Mesendoderm (in vitro differentiated cells): ENCODE data around the gene POU2AF2.
"Not testable (repeated sequence)": the region's sequence is repeated elsewhere in the genome, so short reads cannot be mapped to it uniquely, and the experiment has no call there.

Experiments
- DNase-seq: peaks from one replicate; pipeline ENCODE4 v3.0.0; 2013
- H2AK5ac ChIP-seq: 2 replicates; pipeline ENCODE4 v1.6.1; 2013; ENCODE audit warnings: low read length, inconsistent platforms
- H2BK120ac ChIP-seq: 2 replicates; pipeline ENCODE4 v1.6.1; 2013; ENCODE audit warnings: low read depth, mild to moderate bottlenecking, low read length, moderate library complexity, mixed read lengths
- H2BK15ac ChIP-seq: replicated peaks from 2 replicates; pipeline ENCODE4 v1.6.1; 2013; ENCODE audit warnings: low read depth, mild to moderate bottlenecking, moderate library complexity
- H2BK5ac ChIP-seq: 2 replicates; pipeline ENCODE4 v1.6.1; 2013; ENCODE audit warnings: low read length, inconsistent platforms
- H3K18ac ChIP-seq: 2 replicates; pipeline ENCODE4 v1.6.1; 2013; ENCODE audit warnings: mild to moderate bottlenecking, low read length, mixed read lengths
- H3K23ac ChIP-seq: one replicate; pipeline ENCODE4 v1.6.1; 2013; ENCODE audit warnings: low read length
- H3K27ac ChIP-seq: 2 replicates; pipeline ENCODE4 v1.5.1; 2013; ENCODE audit warnings: low read depth, mild to moderate bottlenecking, inconsistent platforms, low read length, moderate library complexity
- H3K27me3 ChIP-seq: 2 replicates; pipeline ENCODE4 v1.6.1; 2013; ENCODE audit warnings: low read length, control low read depth, mild to moderate bottlenecking, inconsistent platforms; ENCODE audit not compliant: insufficient read depth, poor library complexity
- H3K36me3 ChIP-seq: 2 replicates; pipeline ENCODE4 v1.6.1; 2013; ENCODE audit warnings: low read length, inconsistent platforms; ENCODE audit not compliant: control insufficient read depth, insufficient read depth
- H3K4ac ChIP-seq: one replicate; pipeline ENCODE4 v1.6.1; 2013; ENCODE audit warnings: low read depth, mild to moderate bottlenecking, low read length, moderate library complexity
- H3K4me1 ChIP-seq: 2 replicates; pipeline ENCODE4 v1.6.1; 2013; ENCODE audit warnings: low read depth, low read length, inconsistent platforms; ENCODE audit not compliant: control insufficient read depth
- H3K4me2 ChIP-seq: 2 replicates; pipeline ENCODE4 v1.6.1; 2013; ENCODE audit warnings: low read length
- H3K4me3 ChIP-seq: 2 replicates; pipeline ENCODE4 v1.5.1; 2013; ENCODE audit warnings: mild to moderate bottlenecking, low read length
- H3K56ac ChIP-seq: one replicate; pipeline ENCODE4 v1.6.1; 2013; ENCODE audit warnings: low read length
- H3K79me1 ChIP-seq: 2 replicates; pipeline ENCODE4 v1.6.1; 2013; ENCODE audit warnings: low read length, inconsistent platforms
- H3K79me2 ChIP-seq: 2 replicates; pipeline ENCODE4 v1.6.1; 2013; ENCODE audit warnings: mild to moderate bottlenecking, low read length; ENCODE audit not compliant: control insufficient read depth, insufficient read depth
- H3K9ac ChIP-seq: 2 replicates; pipeline ENCODE4 v1.6.1; 2013; ENCODE audit warnings: low read length, inconsistent platforms
- H4K5ac ChIP-seq: one replicate; pipeline ENCODE4 v1.6.1; 2013; ENCODE audit warnings: low read length
- H4K8ac ChIP-seq: one replicate; pipeline ENCODE4 v1.6.1; 2013; ENCODE audit warnings: low read depth, mild to moderate bottlenecking, control low read depth, low read length, moderate library complexity
- WGBS: extraction: QIAGEN DNeasy Blood & Tissue Kit; methylation state at CpG from one replicate; pipeline ENCODE4 v1.1.7; 2013; ENCODE audit warnings: low lambda C conversion rate, missing lambda C conversion rate; ENCODE audit not compliant: insufficient coverage; ENCODE audit errors: extremely low coverage; 5-methylcytosine and 5-hydroxymethylcytosine counted together

POU2AF2 gene

GRCh38 chr11:111292408-111292807 lies 46.9 kb downstream of the POU2AF2 start:
- H3K9ac ChIP-seq, H3K79me2 ChIP-seq, H3K4me1 ChIP-seq, DNase-seq, H3K4me2 ChIP-seq, H3K27me3 ChIP-seq, H2AK5ac ChIP-seq, H3K4me3 ChIP-seq, H3K56ac ChIP-seq, H3K4ac ChIP-seq, H3K79me1 ChIP-seq, H3K18ac ChIP-seq, H3K27ac ChIP-seq, H4K5ac ChIP-seq, H2BK120ac ChIP-seq, H3K36me3 ChIP-seq, H4K8ac ChIP-seq, H2BK5ac ChIP-seq, H2BK15ac ChIP-seq, H3K23ac ChIP-seq: not testable (repeated sequence)
- WGBS = no CpG with 5 or more reads among the region's 1 CpG

GRCh38 chr11:111296196-111296595 lies 50.7 kb downstream of the POU2AF2 start:
- Histone ChIP-seq H3K79me2 (no peaks in the 10 kb centered on the region), H3K18ac (no peak overlapping the region), H3K4me3 (no peak overlapping the region), H3K56ac (no peak overlapping the region), H2BK120ac (no peak overlapping the region), H3K23ac (no peak overlapping the region), H4K8ac (no peak overlapping the region), H2AK5ac (no peak overlapping the region), H3K79me1 (no peaks in the 10 kb centered on the region), H3K36me3 (no peaks in the 10 kb centered on the region), H3K27me3 (no peaks in the 10 kb centered on the region), H3K27ac (no peak overlapping the region), H3K4me1 (no peaks in the 10 kb centered on the region), H2BK5ac (no peak overlapping the region), H3K4ac (no peak overlapping the region), H3K4me2 (no peak overlapping the region), H3K9ac (no peak overlapping the region), H4K5ac (no peak overlapping the region), H2BK15ac (no peak overlapping the region)
- WGBS = no CpG with 5 or more reads among the region's 3 CpGs
- DNase-seq = no peak

GRCh38 chr11:111297696-111298095 lies 52.2 kb downstream of the POU2AF2 start:
- no peak for DNase-seq
- Histone ChIP-seq H3K79me2 (no peaks in the 10 kb centered on the region), H3K27me3 (no peaks in the 10 kb centered on the region), H2BK120ac (no peak overlapping the region), H3K56ac (no peak overlapping the region), H3K23ac (no peak overlapping the region), H3K4me3 (no peak overlapping the region), H3K79me1 (no peaks in the 10 kb centered on the region), H3K4ac (no peak overlapping the region), H3K36me3 (no peaks in the 10 kb centered on the region), H3K9ac (no peak overlapping the region), H4K5ac (no peak overlapping the region), H2AK5ac (no peak overlapping the region), H3K4me1 (no peaks in the 10 kb centered on the region), H2BK15ac (no peak overlapping the region), H2BK5ac (no peak overlapping the region), H3K27ac (no peak overlapping the region), H4K8ac (no peak overlapping the region), H3K4me2 (no peak overlapping the region), H3K18ac (no peak overlapping the region)
- no CpG with 5 or more reads among the region's 10 CpGs for WGBS

GRCh38 chr11:111298413-111299100 lies 53.0 kb downstream of the POU2AF2 start, which contains the start of gene POU2AF3:
TSS of gene POU2AF3 (plus strand) at chr11:111298546. CDS start at chr11:111298582, 36 bp downstream.
- WGBS = no CpG with 5 or more reads among the region's 57 CpGs
- DNase-seq = peak; percentile 36

GRCh38 chr11:111299101-111300026 lies 53.8 kb downstream of the POU2AF2 start:
- Histone ChIP-seq H3K56ac (peak overlapping the region; percentile 88), H2BK120ac (no peak overlapping the region), H3K36me3 (no peaks in the 10 kb centered on the region), H3K79me2 (no peaks in the 10 kb centered on the region), H3K23ac (no peak overlapping the region), H2AK5ac (no peak overlapping the region), H3K18ac (peak overlapping the region; percentile 92), H3K79me1 (no peaks in the 10 kb centered on the region), H3K4ac (peak overlapping the region; percentile 25), H3K27ac (no peak overlapping the region), H3K27me3 (no peaks in the 10 kb centered on the region), H2BK15ac (no peak overlapping the region), H3K4me1 (no peaks in the 10 kb centered on the region), H3K4me2 (peak overlapping the region; percentile 60), H3K4me3 (peak overlapping the region; percentile 52), H3K9ac (peak overlapping the region; percentile 56), H2BK5ac (no peak overlapping the region), H4K5ac (no peak overlapping the region), H4K8ac (no peak overlapping the region)
- WGBS = no CpG with 5 or more reads among the region's 77 CpGs
- peak; percentile 59 for DNase-seq

More at GRCh38 chr11:111298413-111299100, 53.0 kb downstream of the POU2AF2 start, which contains the start of gene POU2AF3:
- Histone ChIP-seq H4K5ac (no peak within 1 kb of the TSS), H3K9ac (peak within 1 kb of the TSS; percentile 56), H4K8ac (no peak within 1 kb of the TSS), H2BK5ac (no peak within 1 kb of the TSS), H3K4ac (peak within 1 kb of the TSS; percentile 5), H3K27ac (no peak within 1 kb of the TSS), H3K18ac (peak within 1 kb of the TSS; percentile 92), H3K79me1 (no peaks in the 10 kb centered on the region), H3K27me3 (no peaks in the 10 kb centered on the region), H3K4me1 (no peaks in the 10 kb centered on the region), H2BK15ac (no peak within 1 kb of the TSS), H3K4me2 (peak within 1 kb of the TSS; percentile 60), H2AK5ac (no peak within 1 kb of the TSS), H3K23ac (no peak within 1 kb of the TSS), H3K79me2 (no peaks in the 10 kb centered on the region), H3K4me3 (peak within 1 kb of the TSS; percentile 52), H2BK120ac (no peak within 1 kb of the TSS), H3K36me3 (no peaks in the 10 kb centered on the region), H3K56ac (peak within 1 kb of the TSS; percentile 88)
